AG10803 (cell line): ENCODE measurements around the gene BLOC1S3.

ENCODE experiments used
- DNase-seq: peaks from one replicate; pipeline ENCODE4 v3.0.0; 2010; ENCODE audit warnings: low read depth
- H3K4me3 ChIP-seq: 2 replicates; pipeline ENCODE4 v1.5.1; 2011; ENCODE audit warnings: mild to moderate bottlenecking, low read length, control low read depth
- TF ChIP-seq, protein P1 (sequence below): conservative IDR thresholded peaks from 2 replicates; pipeline ENCODE4 v1.5.1; 2011; ENCODE audit warnings: mild to moderate bottlenecking, low read length, control low read depth, inconsistent platforms

BLOC1S3 gene

DNA sequence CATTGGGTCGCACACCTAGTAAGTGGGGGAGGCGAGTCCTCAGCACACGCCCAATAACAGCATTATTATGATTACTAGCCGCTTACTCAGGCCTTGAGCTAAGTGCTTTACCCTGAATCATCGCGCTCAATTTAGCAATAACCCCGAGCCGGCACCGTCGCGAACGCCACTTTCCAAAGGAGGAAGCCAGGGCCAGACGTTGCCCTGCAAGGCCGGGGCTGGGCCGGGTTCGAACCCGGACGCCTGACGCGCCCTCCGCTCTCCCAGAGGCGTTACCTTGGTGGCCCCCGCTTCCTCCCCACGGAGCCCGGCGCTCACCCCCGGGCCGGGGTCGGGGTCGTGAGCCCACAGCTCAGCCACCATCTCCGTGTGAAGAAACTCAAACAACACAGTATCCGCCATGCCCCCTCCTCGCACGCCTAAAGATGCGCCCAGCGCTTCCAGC is 745 bp upstream of the BLOC1S3 start, which contains the start of gene TRAPPC6A:
Gene TRAPPC6A (minus strand): TSS at position 421 of the 445 bp plus-strand sequence. CDS start 19 bp downstream, at position 402.
- TF ChIP-seq, protein P1, sequence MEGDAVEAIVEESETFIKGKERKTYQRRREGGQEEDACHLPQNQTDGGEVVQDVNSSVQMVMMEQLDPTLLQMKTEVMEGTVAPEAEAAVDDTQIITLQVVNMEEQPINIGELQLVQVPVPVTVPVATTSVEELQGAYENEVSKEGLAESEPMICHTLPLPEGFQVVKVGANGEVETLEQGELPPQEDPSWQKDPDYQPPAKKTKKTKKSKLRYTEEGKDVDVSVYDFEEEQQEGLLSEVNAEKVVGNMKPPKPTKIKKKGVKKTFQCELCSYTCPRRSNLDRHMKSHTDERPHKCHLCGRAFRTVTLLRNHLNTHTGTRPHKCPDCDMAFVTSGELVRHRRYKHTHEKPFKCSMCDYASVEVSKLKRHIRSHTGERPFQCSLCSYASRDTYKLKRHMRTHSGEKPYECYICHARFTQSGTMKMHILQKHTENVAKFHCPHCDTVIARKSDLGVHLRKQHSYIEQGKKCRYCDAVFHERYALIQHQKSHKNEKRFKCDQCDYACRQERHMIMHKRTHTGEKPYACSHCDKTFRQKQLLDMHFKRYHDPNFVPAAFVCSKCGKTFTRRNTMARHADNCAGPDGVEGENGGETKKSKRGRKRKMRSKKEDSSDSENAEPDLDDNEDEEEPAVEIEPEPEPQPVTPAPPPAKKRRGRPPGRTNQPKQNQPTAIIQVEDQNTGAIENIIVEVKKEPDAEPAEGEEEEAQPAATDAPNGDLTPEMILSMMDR, result no peak
- DNase-seq, result peak; percentile 75
- H3K4me3 ChIP-seq, result peak within 1 kb of the TSS; percentile 99

DNA sequence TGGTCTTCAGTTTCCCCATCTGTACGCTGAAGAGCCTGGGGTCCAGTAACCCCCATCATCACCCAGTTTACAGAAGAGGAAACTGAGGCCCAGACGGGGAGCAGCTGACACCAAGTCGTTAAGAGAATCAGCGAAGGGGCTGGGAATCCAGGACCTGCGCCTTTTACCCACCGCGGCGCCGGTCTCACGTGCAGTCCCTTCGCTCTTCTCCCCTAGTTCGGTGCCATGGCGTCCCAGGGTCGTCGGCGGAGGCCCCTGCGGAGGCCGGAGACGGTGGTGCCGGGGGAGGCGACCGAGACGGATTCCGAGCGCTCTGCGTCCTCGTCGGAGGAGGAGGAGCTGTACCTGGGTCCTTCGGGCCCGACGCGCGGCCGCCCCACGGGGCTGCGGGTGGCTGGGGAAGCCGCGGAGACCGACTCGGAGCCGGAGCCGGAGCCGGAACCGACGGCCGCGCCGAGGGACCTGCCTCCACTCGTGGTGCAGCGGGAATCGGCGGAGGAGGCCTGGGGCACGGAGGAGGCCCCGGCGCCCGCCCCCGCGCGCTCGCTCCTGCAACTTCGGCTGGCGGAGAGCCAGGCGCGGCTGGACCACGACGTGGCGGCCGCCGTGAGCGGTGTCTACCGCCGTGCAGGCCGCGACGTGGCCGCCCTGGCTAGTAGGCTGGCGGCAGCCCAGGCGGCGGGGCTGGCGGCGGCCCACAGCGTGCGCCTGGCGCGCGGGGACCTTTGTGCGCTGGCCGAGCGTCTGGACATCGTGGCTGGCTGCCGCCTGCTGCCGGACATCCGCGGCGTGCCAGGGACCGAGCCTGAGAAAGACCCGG is 698 bp downstream of the BLOC1S3 start:
- peak overlapping the region; percentile 99 for H3K4me3 ChIP-seq
- TF ChIP-seq, protein P1, result no peak
- peak; percentile 46 for DNase-seq

DNA sequence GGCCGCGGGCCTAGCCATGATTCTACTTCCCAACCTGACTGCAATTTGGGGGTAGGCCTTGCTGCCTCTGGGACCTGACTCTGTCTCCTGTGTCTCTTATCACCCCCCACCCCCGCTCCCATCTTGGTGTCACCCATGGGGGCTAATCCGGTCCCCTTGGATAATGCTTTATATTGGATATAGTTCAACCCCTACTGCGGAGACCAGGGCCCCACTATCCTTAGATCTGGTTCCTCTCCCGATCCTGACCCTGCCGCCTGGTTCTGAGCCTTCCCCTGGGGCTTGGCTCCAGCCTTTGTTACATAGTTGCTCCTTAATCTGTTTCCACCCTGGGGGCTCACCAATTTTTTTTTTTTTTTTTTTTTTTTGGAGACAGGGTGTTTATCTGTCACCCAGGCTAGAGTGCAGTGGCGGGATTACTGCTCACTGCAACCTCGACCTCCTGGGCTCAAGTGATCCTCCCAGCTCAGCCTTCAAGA is 1.3 kb downstream of the BLOC1S3 start:
- TF ChIP-seq, protein P1, result no peak
- no peak for DNase-seq
- peak overlapping the region; percentile 99 for H3K4me3 ChIP-seq

DNA sequence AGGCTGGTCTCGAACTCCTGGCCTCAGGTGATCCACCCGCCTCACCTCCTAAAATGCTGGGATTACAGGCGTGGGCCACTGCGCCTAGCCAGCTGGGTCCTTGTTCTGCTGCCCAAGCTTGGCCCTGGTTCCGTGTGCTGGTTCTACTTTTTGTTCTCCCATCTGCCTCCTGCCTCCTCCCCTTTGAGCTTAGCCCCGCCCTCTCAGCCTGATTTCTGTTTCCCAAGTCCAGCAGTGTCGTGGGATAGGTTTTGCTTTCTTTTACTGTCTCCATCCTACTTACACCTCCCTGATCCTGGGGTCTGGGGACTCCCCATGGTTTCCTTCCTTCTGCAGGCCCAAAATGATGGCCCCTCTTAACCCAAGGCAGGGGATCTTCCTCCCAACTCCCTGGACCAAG is 2.4 kb downstream of the BLOC1S3 start:
- DNase-seq, result no peak
- H3K4me3 ChIP-seq, result no peak overlapping the region
- TF ChIP-seq, protein P1, result no peak

DNA sequence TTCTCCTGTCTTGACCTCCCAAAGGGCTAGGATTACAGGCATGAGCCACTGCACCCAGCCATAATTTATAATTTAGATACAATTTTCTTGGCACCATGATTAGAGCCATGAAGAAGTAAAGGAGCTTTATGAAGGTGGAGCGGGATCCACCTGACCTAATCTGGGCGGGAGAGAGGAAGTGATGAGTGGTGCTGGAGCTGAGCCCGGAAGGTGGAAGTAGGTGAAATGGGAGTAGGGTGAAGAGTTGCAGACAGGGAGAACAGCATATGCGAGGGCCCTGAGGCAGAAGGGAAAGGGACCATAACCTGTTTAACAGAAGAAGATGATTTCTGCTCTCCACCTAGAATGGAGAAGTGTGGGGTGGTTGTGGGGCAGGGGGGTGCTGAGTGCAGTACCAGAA is 4.2 kb downstream of the BLOC1S3 start:
- no peak overlapping the region for H3K4me3 ChIP-seq
- TF ChIP-seq, protein P1, result no peak
- no peak for DNase-seq

DNA sequence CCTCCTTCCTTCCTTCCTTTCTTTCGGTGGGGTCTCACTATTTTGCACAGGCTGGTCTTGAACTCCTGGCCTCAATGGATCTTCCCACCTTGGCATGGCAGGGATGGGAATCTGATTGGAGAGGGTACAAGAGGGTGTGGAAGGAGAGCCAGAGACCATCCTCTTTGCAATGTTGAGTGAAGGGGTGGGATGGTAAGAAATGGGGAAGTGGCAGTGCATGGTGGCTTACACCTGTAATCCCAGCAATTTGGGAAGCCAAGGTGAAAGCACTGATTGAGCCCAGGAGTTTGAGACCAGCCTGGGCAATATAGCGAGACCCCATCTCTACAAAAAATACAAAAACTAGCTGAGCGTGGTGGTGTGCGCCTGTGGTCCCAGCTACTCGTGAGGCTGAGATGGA is 5.5 kb downstream of the BLOC1S3 start:
- no peak for DNase-seq
- TF ChIP-seq, protein P1, result no peak
- no peak overlapping the region for H3K4me3 ChIP-seq
